K562 (cell line): ENCODE data around the gene GALNS. TPM values are rescaled to one million over a fixed set of nuclear protein-coding genes. Genes with fewer than 3 reads are reported as not detected.

Source experiments
- ATF4 ChIP-seq: fragments of 450-650 bp; formaldehyde crosslinking; IDR thresholded peaks from 2 replicates; pipeline ENCODE4 v1.4.0; 2022; ENCODE audit warnings: mild to moderate bottlenecking, moderate library complexity
- ATF7 ChIP-seq: fragments of 450-650 bp; IDR thresholded peaks from 2 replicates; pipeline ENCODE4 v1.7.1; 2014; ENCODE audit warnings: mild to moderate bottlenecking, moderate library complexity
- E2F4 ChIP-seq: sonication (generic); formaldehyde crosslinking; IDR thresholded peaks from 2 replicates; pipeline ENCODE4 v1.8.0; 2022; ENCODE audit warnings: mild to moderate bottlenecking, low read depth, missing genetic modification reagents
- FOXP4 ChIP-seq: sonication (generic); formaldehyde crosslinking; IDR thresholded peaks from 2 replicates; pipeline ENCODE4 v1.8.0; 2022; ENCODE audit warnings: mild to moderate bottlenecking, missing genetic modification reagents, borderline replicate concordance
- GTF2B ChIP-seq: IDR thresholded peaks from 2 replicates; pipeline ENCODE4 v1.6.1; 2011; ENCODE audit not compliant: insufficient read length; ENCODE audit errors: extremely low read depth
- KDM5B ChIP-seq: fragments of 200-600 bp; sonication (generic); IDR thresholded peaks from 2 replicates; pipeline ENCODE4 v1.6.1; 2012; ENCODE audit warnings: low read depth, mild to moderate bottlenecking, moderate library complexity, low read length, control low read depth, inconsistent platforms; ENCODE audit not compliant: insufficient replicate concordance
- SMAD1 ChIP-seq: fragments of 150-350 bp; IDR thresholded peaks from 2 replicates; pipeline ENCODE4 v1.6.1; 2014; ENCODE audit warnings: low read length, low read depth; ENCODE audit not compliant: partially characterized antibody
- TAF7 ChIP-seq: fragments of 450-650 bp; IDR thresholded peaks from 2 replicates; pipeline ENCODE4 v1.6.1; 2016; ENCODE audit warnings: missing genetic modification characterization, missing compliant biosample characterization
- TOE1 ChIP-seq, 2 experiments: fragments of 450-650 bp in 1 of 2; sonication (generic) in 1 of 2; formaldehyde crosslinking in 1 of 2; IDR thresholded peaks; 2 replicates each; pipeline versions ENCODE4 v1.7.1 to v1.8.0; 2016 to 2022; ENCODE audit warnings: borderline replicate concordance in 2 of 2, mild to moderate bottlenecking in 2 of 2, antibody characterized with exemption in 1 of 2, inconsistent platforms in 1 of 2, low read depth in 1 of 2, missing genetic modification reagents in 1 of 2, moderate library complexity in 1 of 2
- U2AF1 ChIP-seq: fragments of 200-400 bp; formaldehyde crosslinking; optimal IDR thresholded peaks from 2 replicates; pipeline ENCODE3; 2017; ENCODE audit warnings: mild to moderate bottlenecking, low read depth, low read length, moderate library complexity
- ZNF511 ChIP-seq: sonication (generic); formaldehyde crosslinking; IDR thresholded peaks from 2 replicates; pipeline ENCODE4 v1.8.0; 2022; ENCODE audit warnings: mild to moderate bottlenecking, missing genetic modification reagents
- ZNF639 ChIP-seq, 2 experiments: fragments of 200-800 bp in 1 of 2; sonication (Bioruptor generic) in 1 of 2; sonication (generic) in 1 of 2; formaldehyde crosslinking in 1 of 2; IDR thresholded peaks in 1 of 2; conservative IDR thresholded peaks in 1 of 2; 2 replicates each; pipeline versions ENCODE4 v1.5.0 to v1.6.1; 2016 to 2020; ENCODE audit warnings: missing compliant biosample characterization in 1 of 2, missing genetic modification characterization in 1 of 2, missing genetic modification reagents in 1 of 2
- ZNF717 ChIP-seq: fragments of 250-450 bp; sonication (Bioruptor Pico); IDR thresholded peaks from 2 replicates; pipeline ENCODE4 v1.5.0; 2021
- polyA plus RNA-seq, 8 experiments: library from polyadenylated mRNA; depleted of rRNA in 4 of 8; stranded (reverse) in 5 of 8; unstranded in 3 of 8; fragments of >200 nt; fragmentation: Nextera tagmentation in 2 of 8; fragmentation: Illumina TruSeq in 1 of 8; extraction: Ambion mirVana in 2 of 8; extraction: Trizol in 1 of 8; gene quantifications; 2 replicates each; pipeline versions ENCODE4 v1.2.1 to v1.2.3, GENCODE V29; 2011 to 2014; ENCODE audit warnings: inconsistent platforms in 1 of 8, missing spikeins in 1 of 8
- total RNA-seq, 7 experiments: library from RNA; depleted of rRNA in 6 of 7; stranded (reverse); fragments of >200 nt in 6 of 7; fragmentation: Illumina TruSeq in 2 of 7; extraction: Trizol in 2 of 7; gene quantifications; 2 replicates each; pipeline versions ENCODE4 v1.2.1 to v1.2.3, GENCODE V29; 2011 to 2021; ENCODE audit warnings: low replicate concordance in 1 of 7

The GALNS gene
- total and polyA plus RNA-seq, 9 of the 15 experiments (the other 6 are each of a cell fraction or from before 2014, with no cell fraction given), result 0.38 to 13.2 (median 4.3) TPM

GRCh38 chr16:88779406-88780141 is 77.2 kb downstream of the GALNS start (continued):
- TF ChIP-seq E2F4 (CRISPR knock-in tag) (no peak), ZNF639 (CRISPR knock-in tag; conservative IDR thresholded peaks at IDR 0.05 in 1 of 2, IDR thresholded peaks at IDR 0.05 in 1 of 2) (no peak), ZNF717 (CRISPR knock-in tag) (no peak), TOE1 (IDR thresholded peaks at IDR 0.05; ENCODE audit: borderline replicate concordance) (no peak), TOE1 (CRISPR knock-in tag; IDR thresholded peaks at IDR 0.05; ENCODE audit: borderline replicate concordance, low read depth) (no peak), ZNF511 (CRISPR knock-in tag) (no peak), GTF2B (no peak), SMAD1 (no peak), ATF4 (CRISPR knock-in tag) (0 out of 2 replicates have a peak, but pooled peaks have one; percentile 14), FOXP4 (CRISPR knock-in tag) (no peak), TAF7 (no peak), U2AF1 (no peak), KDM5B (no peak), ATF7 (no peak)
